Type B pancreatic cell (in vitro differentiated cells): ENCODE results near the gene REV3L. TPM values are rescaled to one million over a fixed set of nuclear protein-coding genes. Genes with fewer than 3 reads are reported as not detected.
A peak's percentile ranks its signal among the peaks of the same experiment; 100 is the strongest.
"Not testable (repeated sequence)": the region's sequence is repeated elsewhere in the genome, so short reads cannot be mapped to it uniquely, and the experiment has no call there.

Experiments
- DNase-seq: peaks from one replicate; pipeline ENCODE4 v3.0.0; 2021; ENCODE audit warnings: mixed read lengths; ENCODE audit not compliant: unreplicated experiment; ENCODE audit errors: extremely low spot score
- H3K27ac Mint-ChIP-seq: 2 replicates; pipeline ENCODE4 v1.8.0; 2021; ENCODE audit warnings: mild to moderate bottlenecking, mixed read lengths
- H3K27me3 Mint-ChIP-seq: 2 replicates; pipeline ENCODE4 v1.8.0; 2021; ENCODE audit warnings: mixed read lengths
- H3K36me3 Mint-ChIP-seq: 2 replicates; pipeline ENCODE4 v1.8.0; 2021; ENCODE audit warnings: mixed read lengths
- H3K4me1 Mint-ChIP-seq: one replicate; pipeline ENCODE4 v1.8.0; 2021; ENCODE audit warnings: mixed read lengths; ENCODE audit not compliant: unreplicated experiment
- H3K4me3 Mint-ChIP-seq: 2 replicates; pipeline ENCODE4 v1.8.0; 2021; ENCODE audit warnings: mild to moderate bottlenecking, mixed read lengths
- H3K9me3 Mint-ChIP-seq: 2 replicates; pipeline ENCODE4 v1.8.0; 2021; ENCODE audit warnings: mixed read lengths
- total RNA-seq: library from RNA; stranded (reverse); gene quantifications from 2 replicates; pipeline ENCODE4 v1.2.1, GENCODE V29; 2021; ENCODE audit warnings: low replicate concordance
- TF ChIP-seq, protein P1 (sequence below): fragments of 200-600 bp; sonication (generic); conservative IDR thresholded peaks from 2 replicates; pipeline ENCODE4 v1.5.0; 2021; ENCODE audit warnings: antibody characterized with exemption, mild to moderate bottlenecking

REV3L gene
- total RNA-seq, 1 donor from 2014 or later = 34.4 TPM

- Mint-ChIP-seq H3K27ac (no peak overlapping the region), H3K4me3 (no peak overlapping the region), H3K9me3 (no peaks in the 10 kb centered on the region), H3K36me3 (peaks cover 38% of the 10 kb centered on the region), H3K27me3 (no peaks in the 10 kb centered on the region), H3K4me1 (no peaks in the 10 kb centered on the region)
- TF ChIP-seq, protein P1, sequence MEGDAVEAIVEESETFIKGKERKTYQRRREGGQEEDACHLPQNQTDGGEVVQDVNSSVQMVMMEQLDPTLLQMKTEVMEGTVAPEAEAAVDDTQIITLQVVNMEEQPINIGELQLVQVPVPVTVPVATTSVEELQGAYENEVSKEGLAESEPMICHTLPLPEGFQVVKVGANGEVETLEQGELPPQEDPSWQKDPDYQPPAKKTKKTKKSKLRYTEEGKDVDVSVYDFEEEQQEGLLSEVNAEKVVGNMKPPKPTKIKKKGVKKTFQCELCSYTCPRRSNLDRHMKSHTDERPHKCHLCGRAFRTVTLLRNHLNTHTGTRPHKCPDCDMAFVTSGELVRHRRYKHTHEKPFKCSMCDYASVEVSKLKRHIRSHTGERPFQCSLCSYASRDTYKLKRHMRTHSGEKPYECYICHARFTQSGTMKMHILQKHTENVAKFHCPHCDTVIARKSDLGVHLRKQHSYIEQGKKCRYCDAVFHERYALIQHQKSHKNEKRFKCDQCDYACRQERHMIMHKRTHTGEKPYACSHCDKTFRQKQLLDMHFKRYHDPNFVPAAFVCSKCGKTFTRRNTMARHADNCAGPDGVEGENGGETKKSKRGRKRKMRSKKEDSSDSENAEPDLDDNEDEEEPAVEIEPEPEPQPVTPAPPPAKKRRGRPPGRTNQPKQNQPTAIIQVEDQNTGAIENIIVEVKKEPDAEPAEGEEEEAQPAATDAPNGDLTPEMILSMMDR = no peak
- DNase-seq = no peak
These were observed 156.5 kb downstream of the REV3L start for GRCh38 chr6:111326563-111326962.

- Mint-ChIP-seq H3K27ac (no peak overlapping the region), H3K9me3 (no peaks in the 10 kb centered on the region), H3K4me3 (no peak overlapping the region), H3K27me3 (no peaks in the 10 kb centered on the region), H3K4me1 (no peaks in the 10 kb centered on the region), H3K36me3 (peaks cover 38% of the 10 kb centered on the region)
- TF ChIP-seq, protein P1 = no peak
- no peak for DNase-seq
These were observed 160.9 kb downstream of the REV3L start for GRCh38 chr6:111322145-111322544.

DNA sequence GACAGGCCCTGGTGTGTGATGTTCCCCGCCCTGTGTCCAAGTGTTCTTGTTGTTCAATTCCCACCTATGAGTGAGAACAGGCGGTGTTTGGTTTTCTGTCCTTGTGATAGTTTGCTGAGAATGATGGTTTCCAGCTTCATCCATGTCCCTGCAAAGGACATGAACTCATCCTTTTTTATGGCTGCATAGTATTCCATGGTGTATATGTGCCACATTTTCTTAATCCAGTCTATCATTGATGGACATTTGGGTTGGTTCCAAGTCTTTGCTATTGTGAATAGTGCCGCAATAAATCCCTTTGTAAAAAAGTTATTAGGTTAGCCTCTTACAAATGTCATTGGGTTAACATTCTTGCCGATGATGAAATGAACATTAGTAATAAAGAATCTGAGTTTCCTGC lies 175.1 kb downstream of the REV3L start:
- not testable (repeated sequence) for H3K27me3 Mint-ChIP-seq, H3K27ac Mint-ChIP-seq, DNase-seq, H3K4me3 Mint-ChIP-seq, H3K4me1 Mint-ChIP-seq, H3K9me3 Mint-ChIP-seq
- peaks cover 54% of the 10 kb centered on the region for H3K36me3 Mint-ChIP-seq

GRCh38 chr6:111307275-111307858 lies 175.7 kb downstream of the REV3L start:
- no peak overlapping the region for H3K27ac Mint-ChIP-seq
- no peak overlapping the region for H3K4me3 Mint-ChIP-seq
- H3K36me3 Mint-ChIP-seq = peaks cover 51% of the 10 kb centered on the region
- no peak for DNase-seq
- no peaks in the 10 kb centered on the region for H3K4me1 Mint-ChIP-seq
- no peaks in the 10 kb centered on the region for H3K9me3 Mint-ChIP-seq
- H3K27me3 Mint-ChIP-seq = no peaks in the 10 kb centered on the region
- TF ChIP-seq, protein P1 = no peak

DNA sequence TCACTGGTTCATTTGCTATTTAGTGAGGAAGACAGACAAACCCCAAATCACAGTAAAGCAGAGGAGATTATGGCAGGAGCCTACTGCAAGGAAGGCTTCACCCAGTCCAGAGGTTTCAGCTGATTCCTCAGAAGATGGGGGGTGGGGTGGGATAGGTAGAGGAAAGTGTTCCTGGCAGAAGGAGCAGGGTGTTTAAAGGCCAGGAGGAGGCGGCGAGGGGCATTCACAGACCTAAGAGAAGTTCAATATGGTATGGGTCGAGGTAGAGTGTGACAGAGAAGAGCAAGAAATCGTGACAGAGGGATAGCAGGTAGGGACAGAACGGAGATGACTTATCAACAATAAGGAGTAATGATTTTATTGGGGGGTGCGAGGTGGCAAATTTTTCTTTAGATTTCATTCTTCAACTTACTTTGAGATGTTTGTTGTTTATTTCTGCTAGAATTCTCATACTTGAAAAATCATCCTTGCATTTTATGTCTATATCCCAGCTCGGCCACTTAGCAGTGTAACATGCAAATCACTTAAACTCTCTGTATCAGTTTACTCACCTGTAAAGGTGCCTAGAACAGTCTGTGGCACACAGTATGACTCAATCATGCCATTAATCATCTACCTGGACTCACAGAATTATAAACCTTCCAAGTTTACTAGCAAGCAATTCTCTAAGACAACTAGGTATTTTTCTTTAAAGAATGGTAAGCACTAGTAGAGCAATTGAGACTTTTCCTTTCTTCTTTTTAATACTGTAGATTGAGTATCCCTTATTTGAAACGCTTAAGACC lies 176.7 kb downstream of the REV3L start:
- H3K4me1 Mint-ChIP-seq = peaks cover 4% of the 10 kb centered on the region
- TF ChIP-seq, protein P1 = no peak
- no peaks in the 10 kb centered on the region for H3K9me3 Mint-ChIP-seq
- no peaks in the 10 kb centered on the region for H3K27me3 Mint-ChIP-seq
- no peak overlapping the region for H3K27ac Mint-ChIP-seq
- peaks cover 57% of the 10 kb centered on the region for H3K36me3 Mint-ChIP-seq
- no peak for DNase-seq
- H3K4me3 Mint-ChIP-seq = no peak overlapping the region

DNA sequence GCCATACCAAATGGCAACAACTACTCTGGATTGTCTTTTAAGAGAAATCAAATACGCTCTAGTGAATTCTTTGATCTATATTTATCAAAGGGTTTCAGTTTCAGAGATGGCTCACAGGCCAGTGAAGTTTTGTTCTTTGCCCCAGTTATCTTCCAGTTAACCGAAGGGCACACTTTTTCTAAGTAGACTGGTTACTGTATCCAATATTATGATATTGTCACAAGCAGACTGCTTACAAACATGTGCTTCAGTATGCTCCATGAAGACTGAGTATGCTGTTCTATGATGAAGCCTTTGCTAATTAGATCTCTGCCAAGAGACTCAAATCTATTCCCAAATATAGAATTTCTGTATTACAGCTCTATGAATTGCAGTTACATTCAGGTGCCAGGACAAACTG lies 181.1 kb downstream of the REV3L start:
- Mint-ChIP-seq H3K27ac (no peak overlapping the region), H3K27me3 (no peaks in the 10 kb centered on the region), H3K4me1 (peaks cover 8% of the 10 kb centered on the region), H3K4me3 (no peak overlapping the region), H3K36me3 (peaks cover 50% of the 10 kb centered on the region), H3K9me3 (peaks cover 4% of the 10 kb centered on the region)
- DNase-seq = no peak
- TF ChIP-seq, protein P1 = no peak

- Mint-ChIP-seq H3K36me3 (peaks cover 46% of the 10 kb centered on the region), H3K27ac (peak overlapping the region; percentile 34)
- H3K27me3 Mint-ChIP-seq, DNase-seq, H3K4me1 Mint-ChIP-seq, H3K9me3 Mint-ChIP-seq, H3K4me3 Mint-ChIP-seq: not testable (repeated sequence)
These were observed 181.8 kb downstream of the REV3L start for GRCh38 chr6:111300938-111301800.
